ENCODE measurements around the gene IL1RAP. TPM values are rescaled to one million over a fixed set of nuclear protein-coding genes. Genes with fewer than 3 reads are reported as not detected.
A peak's percentile ranks its signal among the peaks of the same experiment; 100 is the strongest.

Gene IL1RAP
- total RNA-seq, 2 donors from 2014 or later, result 3.4 to 6.3 TPM

GRCh38 chr3:190574473-190574872, 60.6 kb downstream of the IL1RAP start:
- Histone ChIP-seq H3K36me3 (no peaks in the 10 kb centered on the region), H3K4me3 (no peak overlapping the region), H3K9me3 (no peaks in the 10 kb centered on the region), H3K27ac (no peak overlapping the region), H3K4me1 (no peaks in the 10 kb centered on the region), H3K27me3 (no peaks in the 10 kb centered on the region)
- no peak for TF ChIP-seq CTCF (IDR thresholded peaks at IDR 0.05)
- DNase-seq (ENCODE audit: low spot score), result no peak

- H3K36me3 ChIP-seq, result no peaks in the 10 kb centered on the region
- TF ChIP-seq CTCF (IDR thresholded peaks at IDR 0.05), result no peak
- no peak overlapping the region for H3K27ac ChIP-seq
- no peak overlapping the region for H3K4me3 ChIP-seq
- no peaks in the 10 kb centered on the region for H3K27me3 ChIP-seq
- no peaks in the 10 kb centered on the region for H3K4me1 ChIP-seq
- H3K9me3 ChIP-seq, result no peaks in the 10 kb centered on the region
- no peak for DNase-seq (ENCODE audit: low spot score)
These were observed 61.7 kb downstream of the IL1RAP start for GRCh38 chr3:190575437-190576185.

GRCh38 chr3:190577225-190577624, 63.3 kb downstream of the IL1RAP start:
- H3K27me3 ChIP-seq, result no peaks in the 10 kb centered on the region
- H3K36me3 ChIP-seq, result no peaks in the 10 kb centered on the region
- H3K4me1 ChIP-seq, result peaks cover 0 to 8% of the 10 kb centered on the region in 2 donors
- H3K4me3 ChIP-seq, result no peak overlapping the region
- no peak for TF ChIP-seq CTCF (IDR thresholded peaks at IDR 0.05)
- no peaks in the 10 kb centered on the region for H3K9me3 ChIP-seq
- no peak for DNase-seq (ENCODE audit: low spot score)
- H3K27ac ChIP-seq, result no peak overlapping the region

GRCh38 chr3:190579514-190580137, 65.7 kb downstream of the IL1RAP start:
- no peaks in the 10 kb centered on the region for H3K9me3 ChIP-seq
- no peaks in the 10 kb centered on the region for H3K27me3 ChIP-seq
- H3K4me1 ChIP-seq, result peaks cover 0 to 8% of the 10 kb centered on the region in 2 donors
- H3K36me3 ChIP-seq, result no peaks in the 10 kb centered on the region
- no peak overlapping the region for H3K4me3 ChIP-seq
- no peak for DNase-seq (ENCODE audit: low spot score)
- H3K27ac ChIP-seq, result no peak overlapping the region
- no peak for TF ChIP-seq CTCF (IDR thresholded peaks at IDR 0.05)

- Histone ChIP-seq H3K4me1 (peaks cover 0 to 12% of the 10 kb centered on the region in 2 donors), H3K9me3 (no peaks in the 10 kb centered on the region), H3K27ac (peak overlapping the region in 1 of 2 donors; percentile 13), H3K27me3 (no peaks in the 10 kb centered on the region), H3K4me3 (no peak overlapping the region), H3K36me3 (no peaks in the 10 kb centered on the region)
- no peak for TF ChIP-seq CTCF (IDR thresholded peaks at IDR 0.05)
- DNase-seq (ENCODE audit: low spot score), result no peak
These were observed 66.5 kb downstream of the IL1RAP start for GRCh38 chr3:190580417-190580816.

Measured in right atrium auricular region (tissue), 2 donors.